Measurements from ENCODE around the gene FMO5. TPM values are rescaled to one million over a fixed set of nuclear protein-coding genes. Genes with fewer than 3 reads are reported as not detected.

FMO5 gene
- total and polyA plus RNA-seq, 2 of the 13 experiments (the other 11 are each of a cell fraction or from before 2014, with no cell fraction given): 48.2 to 149 TPM

GRCh38 chr1:147168626-147169058, 56.5 kb downstream of the FMO5 start (continued):
- TF ChIP-seq RBAK (CRISPR knock-in tag; IDR thresholded peaks at IDR 0.05) (no peak), ZNF207 (IDR thresholded peaks at IDR 0.05; ENCODE audit: borderline replicate concordance) (no peak), ZNF251 (CRISPR knock-in tag; IDR thresholded peaks at IDR 0.05) (no peak), ZNF567 (CRISPR knock-in tag; IDR thresholded peaks at IDR 0.05; ENCODE audit: borderline replicate concordance) (no peak), KAT2B (IDR thresholded peaks at IDR 0.05; ENCODE audit: borderline replicate concordance, low read depth, low read length) (no peak), ZBTB10 (CRISPR knock-in tag; IDR thresholded peaks at IDR 0.05; ENCODE audit: borderline replicate concordance) (no peak), ZNF431 (CRISPR knock-in tag; IDR thresholded peaks at IDR 0.05; ENCODE audit: borderline replicate concordance, low read depth) (no peak), EED (CRISPR knock-in tag; IDR thresholded peaks at IDR 0.05) (no peak), KDM1A (CRISPR knock-in tag; IDR thresholded peaks at IDR 0.05) (no peak), KDM5B (CRISPR knock-in tag; IDR thresholded peaks at IDR 0.05; ENCODE audit: borderline replicate concordance) (no peak), RXRA (CRISPR knock-in tag; IDR thresholded peaks at IDR 0.05) (peak; percentile 37; the same call in 1 of the 2 replicates), KLF13 (CRISPR knock-in tag; IDR thresholded peaks at IDR 0.05) (no peak), GABPA (IDR thresholded peaks at IDR 0.05; ENCODE audit: low read depth, low read length) (no peak), GABPA (CRISPR knock-in tag; IDR thresholded peaks at IDR 0.05; ENCODE audit: low read depth) (no peak), LBX2 (CRISPR knock-in tag; IDR thresholded peaks at IDR 0.05; ENCODE audit: borderline replicate concordance) (no peak), POLR2G (IDR thresholded peaks at IDR 0.05; ENCODE audit: low read depth, low read length) (no peak), GRHL1 (CRISPR knock-in tag; conservative IDR thresholded peaks at IDR 0.05) (no peak), KLF16 (CRISPR knock-in tag; IDR thresholded peaks at IDR 0.05) (peak in 1 of 2 experiments; percentile 43; a peak in 1 of 4 replicates), ZNF883 (CRISPR knock-in tag; IDR thresholded peaks at IDR 0.05; ENCODE audit: not compliant biosample characterization) (no peak), ARID4A (CRISPR knock-in tag; IDR thresholded peaks at IDR 0.05; ENCODE audit: borderline replicate concordance) (peak; percentile 54; the same call in 1 of the 2 replicates), ZNF460 (CRISPR knock-in tag; IDR thresholded peaks at IDR 0.05; ENCODE audit: borderline replicate concordance) (no peak), ZNF382 (CRISPR knock-in tag; IDR thresholded peaks at IDR 0.05; ENCODE audit: borderline replicate concordance) (no peak), GZF1 (CRISPR knock-in tag; IDR thresholded peaks at IDR 0.05) (no peak)

All from HepG2 (cell line).